Caco-2 (cell line): ENCODE measurements around the gene SCG5. TPM values are rescaled to one million over a fixed set of nuclear protein-coding genes. Genes with fewer than 3 reads are reported as not detected.

ENCODE experiments used
- total RNA-seq: library from RNA; stranded (reverse); gene quantifications from 2 replicates; pipeline ENCODE4 v1.2.3, GENCODE V29; 2022

The SCG5 gene
- total RNA-seq, 1 experiment from 2014 or later = 1.5 TPM

Other genes starting within 250 kb of the SCG5 start
- gene GOLGA8K, start 238.4 kb upstream of the SCG5 start, total RNA-seq = not detected in 2 replicates
- not detected in 2 replicates for gene GOLGA8O, start 186.1 kb upstream of the SCG5 start, total RNA-seq
- gene GOLGA8N, start 48.3 kb upstream of the SCG5 start, total RNA-seq = 0.41 and 0.42 TPM in 2 replicates
- gene ARHGAP11A, start 26.2 kb upstream of the SCG5 start, total RNA-seq = 112 and 126 TPM in 2 replicates
- gene GREM1, start 76.3 kb downstream of the SCG5 start, total RNA-seq = 0.54 and 0.93 TPM in 2 replicates